Lower leg skin (tissue), 3 donors: ENCODE measurements around the gene ZFP36L2.

Experiments
- POLR2A ChIP-seq, 2 donors: fragments of 450-650 bp; IDR thresholded peaks; one replicate each; pipeline ENCODE4 v1.6.1; 2016 to 2017; ENCODE audit warnings: antibody characterized with exemption in 2 of 2, mild to moderate bottlenecking in 1 of 2, moderate library complexity in 1 of 2
- TF ChIP-seq, protein P1 (sequence below), 3 donors: fragments of 450-650 bp; IDR thresholded peaks; one replicate each; pipeline ENCODE4 v1.5.1; 2016; ENCODE audit warnings: antibody characterized with exemption in 3 of 3, mild to moderate bottlenecking in 3 of 3, moderate library complexity in 2 of 3

DNA sequence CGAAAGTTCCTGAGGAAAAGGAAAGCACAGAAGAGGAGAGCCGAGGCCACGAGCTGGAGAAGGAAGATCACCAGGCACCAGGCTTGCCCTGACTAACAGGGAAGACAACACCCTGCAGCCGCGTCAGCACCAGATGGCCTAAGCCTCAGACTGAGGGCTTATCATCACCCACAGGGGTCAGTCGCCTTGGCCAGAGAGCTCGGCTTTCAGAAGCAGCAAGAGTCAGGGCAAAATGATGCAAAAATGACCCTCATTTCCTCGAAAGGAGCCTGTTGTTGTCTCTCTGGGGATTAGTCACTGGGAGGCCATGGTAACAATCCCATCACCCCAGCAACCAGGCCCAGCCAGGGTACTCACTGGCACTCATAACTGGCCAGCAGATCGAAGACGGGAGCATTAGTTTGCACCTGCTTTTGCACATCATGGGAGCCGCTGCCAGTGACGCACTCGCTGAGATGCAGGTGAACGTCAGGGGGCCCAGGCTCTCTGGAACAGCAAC lies 42.7 kb upstream of the ZFP36L2 start:
- TF ChIP-seq, protein P1, sequence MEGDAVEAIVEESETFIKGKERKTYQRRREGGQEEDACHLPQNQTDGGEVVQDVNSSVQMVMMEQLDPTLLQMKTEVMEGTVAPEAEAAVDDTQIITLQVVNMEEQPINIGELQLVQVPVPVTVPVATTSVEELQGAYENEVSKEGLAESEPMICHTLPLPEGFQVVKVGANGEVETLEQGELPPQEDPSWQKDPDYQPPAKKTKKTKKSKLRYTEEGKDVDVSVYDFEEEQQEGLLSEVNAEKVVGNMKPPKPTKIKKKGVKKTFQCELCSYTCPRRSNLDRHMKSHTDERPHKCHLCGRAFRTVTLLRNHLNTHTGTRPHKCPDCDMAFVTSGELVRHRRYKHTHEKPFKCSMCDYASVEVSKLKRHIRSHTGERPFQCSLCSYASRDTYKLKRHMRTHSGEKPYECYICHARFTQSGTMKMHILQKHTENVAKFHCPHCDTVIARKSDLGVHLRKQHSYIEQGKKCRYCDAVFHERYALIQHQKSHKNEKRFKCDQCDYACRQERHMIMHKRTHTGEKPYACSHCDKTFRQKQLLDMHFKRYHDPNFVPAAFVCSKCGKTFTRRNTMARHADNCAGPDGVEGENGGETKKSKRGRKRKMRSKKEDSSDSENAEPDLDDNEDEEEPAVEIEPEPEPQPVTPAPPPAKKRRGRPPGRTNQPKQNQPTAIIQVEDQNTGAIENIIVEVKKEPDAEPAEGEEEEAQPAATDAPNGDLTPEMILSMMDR (IDR thresholded peaks at IDR 0.05), result no peak
- no peak for TF ChIP-seq POLR2A (IDR thresholded peaks at IDR 0.05)
